Hepatocyte (in vitro differentiated cells): ENCODE measurements around the gene CTBP1. TPM values are rescaled to one million over a fixed set of nuclear protein-coding genes. Genes with fewer than 3 reads are reported as not detected.

ENCODE experiments used
- DNase-seq: peaks from one replicate; pipeline ENCODE4 v3.0.0-alpha.2; 2016; ENCODE audit warnings: low spot score
- H2AFZ ChIP-seq: fragments of 200-600 bp; sonication (generic); 2 replicates; pipeline ENCODE4 v1.6.0; 2016; ENCODE audit warnings: antibody characterized with exemption, mild to moderate bottlenecking
- H3K27ac ChIP-seq: fragments of 200-600 bp; sonication (generic); 2 replicates; pipeline ENCODE4 v1.5.1; 2016; ENCODE audit warnings: mild to moderate bottlenecking
- H3K27me3 ChIP-seq: fragments of 200-600 bp; sonication (generic); 2 replicates; pipeline ENCODE4 v1.6.1; 2016
- H3K36me3 ChIP-seq: fragments of 200-600 bp; sonication (generic); replicated peaks from 2 replicates; pipeline ENCODE4 v1.5.1; 2016; ENCODE audit warnings: low read depth; ENCODE audit not compliant: insufficient read depth
- H3K4me1 ChIP-seq: fragments of 200-600 bp; sonication (generic); 2 replicates; pipeline ENCODE4 v1.5.1; 2016; ENCODE audit warnings: mild to moderate bottlenecking, moderate library complexity; ENCODE audit not compliant: insufficient read depth
- H3K4me2 ChIP-seq: fragments of 200-600 bp; sonication (generic); 2 replicates; pipeline ENCODE4 v1.6.0; 2016
- H3K4me3 ChIP-seq: fragments of 200-600 bp; sonication (generic); 2 replicates; pipeline ENCODE4 v1.5.1; 2016; ENCODE audit warnings: mild to moderate bottlenecking
- H3K79me2 ChIP-seq: fragments of 200-600 bp; sonication (generic); 2 replicates; pipeline ENCODE4 v1.6.0; 2017; ENCODE audit warnings: mild to moderate bottlenecking
- H3K9me2 ChIP-seq: fragments of 200-600 bp; sonication (generic); replicated peaks from 2 replicates; pipeline ENCODE4 v1.6.0; 2017; ENCODE audit warnings: mild to moderate bottlenecking; ENCODE audit not compliant: insufficient read depth
- H3K9me3 ChIP-seq: fragments of 200-600 bp; sonication (generic); 2 replicates; pipeline ENCODE4 v1.5.1; 2016; ENCODE audit warnings: low read depth, mild to moderate bottlenecking
- H4K20me1 ChIP-seq: fragments of 200-600 bp; sonication (generic); 2 replicates; pipeline ENCODE4 v1.6.0; 2016; ENCODE audit warnings: mild to moderate bottlenecking; ENCODE audit not compliant: insufficient read depth, poor library complexity, severe bottlenecking
- EZH2 ChIP-seq: fragments of 200-600 bp; sonication (generic); IDR thresholded peaks from 2 replicates; pipeline ENCODE4 v1.6.1; 2016; ENCODE audit warnings: antibody characterized with exemption, mild to moderate bottlenecking, borderline replicate concordance
- EZH2phosphoT487 ChIP-seq: fragments of 200-600 bp; sonication (generic); IDR thresholded peaks from one replicate; pipeline ENCODE4 v1.6.1; 2018; ENCODE audit warnings: antibody characterized with exemption, mild to moderate bottlenecking, low read depth, moderate library complexity; ENCODE audit not compliant: unreplicated experiment, severe bottlenecking
- WGBS: methylation state at CpG from one replicate; pipeline ENCODE4 v1.1.6; 2016; ENCODE audit warnings: low lambda C conversion rate; ENCODE audit errors: missing lambda C conversion rate; 5-methylcytosine and 5-hydroxymethylcytosine counted together
- polyA plus RNA-seq: library from polyadenylated mRNA; unstranded; fragments of >200 nt; fragmentation: Nextera tagmentation; extraction: Ambion mirVana; gene quantifications from 2 replicates; pipeline ENCODE4 v1.2.1, GENCODE V29; 2016
- total RNA-seq: library from RNA; depleted of rRNA; stranded (reverse); fragments of >200 nt; gene quantifications from 2 replicates; pipeline ENCODE4 v1.2.3, GENCODE V29; 2014
- TF ChIP-seq, protein P1 (sequence below): fragments of 200-600 bp; sonication (generic); IDR thresholded peaks from 2 replicates; pipeline ENCODE4 v1.5.1; 2016; ENCODE audit warnings: antibody characterized with exemption, mild to moderate bottlenecking; ENCODE audit not compliant: poor library complexity

Gene CTBP1
- total and polyA plus RNA-seq, 2 experiments from 2014 or later: 169 to 179 TPM

- no peaks in the 10 kb centered on the region for H3K9me3 ChIP-seq
- H2AFZ ChIP-seq: no peak overlapping the region
- H3K4me1 ChIP-seq: peaks cover 60% of the 10 kb centered on the region
- TF ChIP-seq EZH2 (no peak), EZH2phosphoT487 (no peak)
- TF ChIP-seq, protein P1, sequence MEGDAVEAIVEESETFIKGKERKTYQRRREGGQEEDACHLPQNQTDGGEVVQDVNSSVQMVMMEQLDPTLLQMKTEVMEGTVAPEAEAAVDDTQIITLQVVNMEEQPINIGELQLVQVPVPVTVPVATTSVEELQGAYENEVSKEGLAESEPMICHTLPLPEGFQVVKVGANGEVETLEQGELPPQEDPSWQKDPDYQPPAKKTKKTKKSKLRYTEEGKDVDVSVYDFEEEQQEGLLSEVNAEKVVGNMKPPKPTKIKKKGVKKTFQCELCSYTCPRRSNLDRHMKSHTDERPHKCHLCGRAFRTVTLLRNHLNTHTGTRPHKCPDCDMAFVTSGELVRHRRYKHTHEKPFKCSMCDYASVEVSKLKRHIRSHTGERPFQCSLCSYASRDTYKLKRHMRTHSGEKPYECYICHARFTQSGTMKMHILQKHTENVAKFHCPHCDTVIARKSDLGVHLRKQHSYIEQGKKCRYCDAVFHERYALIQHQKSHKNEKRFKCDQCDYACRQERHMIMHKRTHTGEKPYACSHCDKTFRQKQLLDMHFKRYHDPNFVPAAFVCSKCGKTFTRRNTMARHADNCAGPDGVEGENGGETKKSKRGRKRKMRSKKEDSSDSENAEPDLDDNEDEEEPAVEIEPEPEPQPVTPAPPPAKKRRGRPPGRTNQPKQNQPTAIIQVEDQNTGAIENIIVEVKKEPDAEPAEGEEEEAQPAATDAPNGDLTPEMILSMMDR: no peak
- no peaks in the 10 kb centered on the region for H3K27me3 ChIP-seq
- H3K9me2 ChIP-seq: no peaks in the 10 kb centered on the region
- H4K20me1 ChIP-seq: no peaks in the 10 kb centered on the region
- H3K27ac ChIP-seq: no peak overlapping the region
- no peak for DNase-seq
- H3K4me3 ChIP-seq: no peak overlapping the region
- no peaks in the 10 kb centered on the region for H3K79me2 ChIP-seq
- 96% methylated on average over 5 of the region's 12 CpGs for WGBS
- H3K4me2 ChIP-seq: no peak overlapping the region
- no peaks in the 10 kb centered on the region for H3K36me3 ChIP-seq
These were observed 41.8 kb downstream of the CTBP1 start for GRCh38 chr4:1207157-1207470.

DNA sequence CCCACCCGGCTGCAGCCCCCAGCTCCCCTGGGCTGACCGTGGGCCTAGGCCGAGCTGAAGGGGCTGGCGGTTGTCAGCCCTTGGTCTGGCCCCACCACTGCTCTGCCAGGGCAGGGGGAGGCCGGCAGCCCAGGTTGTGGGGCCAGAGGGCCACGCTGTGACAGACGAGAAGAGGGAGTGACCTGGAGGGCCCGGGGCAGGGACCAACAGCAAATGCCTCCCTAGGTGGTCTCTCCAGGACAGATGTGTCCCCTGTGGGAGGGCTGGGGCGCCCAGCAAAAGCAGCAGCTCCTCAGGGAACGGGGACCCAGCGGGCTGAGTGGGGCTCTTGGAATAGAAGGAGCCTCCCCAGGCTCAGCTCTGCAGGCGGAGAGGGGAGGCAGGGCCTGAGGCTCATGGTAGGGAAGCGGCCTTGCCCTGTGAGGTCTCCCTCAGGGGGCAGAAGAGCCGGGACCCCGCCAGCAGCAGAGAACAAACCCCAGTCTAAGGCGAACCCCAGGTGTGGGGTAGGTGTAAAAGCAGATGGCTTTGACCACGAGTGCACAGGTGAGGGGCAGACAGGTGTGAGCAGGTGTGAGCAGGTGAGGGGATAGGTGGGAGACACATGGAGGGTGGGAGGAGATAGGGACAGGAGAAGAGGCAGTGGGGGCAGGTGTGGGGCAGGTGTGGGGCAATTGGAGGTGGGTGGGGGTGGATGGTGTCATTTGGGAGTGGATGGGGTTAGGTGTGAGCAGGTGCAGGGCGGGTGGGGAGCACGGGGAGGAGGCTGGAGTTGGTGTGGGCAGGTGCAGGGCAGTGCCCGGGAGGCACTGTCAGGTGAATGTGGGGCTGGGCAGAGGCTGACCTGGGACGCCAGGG, 42.4 kb downstream of the CTBP1 start:
- Histone ChIP-seq H3K79me2 (no peaks in the 10 kb centered on the region), H4K20me1 (no peaks in the 10 kb centered on the region), H3K4me2 (no peak overlapping the region), H2AFZ (no peak overlapping the region), H3K27me3 (no peaks in the 10 kb centered on the region), H3K9me2 (no peaks in the 10 kb centered on the region), H3K4me1 (peaks cover 66% of the 10 kb centered on the region), H3K36me3 (no peaks in the 10 kb centered on the region), H3K4me3 (no peak overlapping the region), H3K9me3 (no peaks in the 10 kb centered on the region), H3K27ac (no peak overlapping the region)
- WGBS: 97% methylated on average over 18 of the region's 21 CpGs
- TF ChIP-seq EZH2phosphoT487: no peak
- TF ChIP-seq, protein P1: no peak
- TF ChIP-seq EZH2: no peak
- no peak for DNase-seq

GRCh38 chr4:1205586-1206298, 43.2 kb downstream of the CTBP1 start:
- H3K4me3 ChIP-seq: no peak overlapping the region
- no peak overlapping the region for H2AFZ ChIP-seq
- H3K36me3 ChIP-seq: no peaks in the 10 kb centered on the region
- no peaks in the 10 kb centered on the region for H3K27me3 ChIP-seq
- no peak overlapping the region for H3K27ac ChIP-seq
- no peak for DNase-seq
- H4K20me1 ChIP-seq: no peaks in the 10 kb centered on the region
- H3K9me2 ChIP-seq: no peaks in the 10 kb centered on the region
- peaks cover 72% of the 10 kb centered on the region for H3K4me1 ChIP-seq
- TF ChIP-seq EZH2 (no peak), EZH2phosphoT487 (no peak)
- TF ChIP-seq, protein P1: no peak
- 95% methylated on average over 7 of the region's 17 CpGs for WGBS
- no peak overlapping the region for H3K4me2 ChIP-seq
- H3K9me3 ChIP-seq: no peaks in the 10 kb centered on the region
- no peaks in the 10 kb centered on the region for H3K79me2 ChIP-seq
